Nasal cavity respiratory epithelium epithelial cell of viscerocranial mucosa (primary cell): ENCODE measurements around the gene HOMER2. TPM values are rescaled to one million over a fixed set of nuclear protein-coding genes. Genes with fewer than 3 reads are reported as not detected.

ENCODE experiments used
- total RNA-seq: library from RNA; depleted of rRNA; stranded (reverse); fragments of >200 nt; gene quantifications from 2 replicates; pipeline ENCODE4 v1.2.3, GENCODE V29; 2014

Gene HOMER2
- total RNA-seq: 39.0 and 99.1 TPM in 2 replicates

GRCh38 chr15:82952158-82953081, at the start of gene HOMER2:
Gene HOMER2, minus strand, starts transcription at chr15:82952720. Its CDS starts 185 bp downstream, at chr15:82952535.

GRCh38 chr15:82985688-82986441, 33.3 kb upstream of the HOMER2 start, which contains the start of gene RAMAC:
Gene RAMAC, plus strand, starts transcription at chr15:82986210. Its CDS starts 2,809 bp downstream, at chr15:82989019.

GRCh38 chr15:82809308-82810060, 143.0 kb downstream of the HOMER2 start, which contains the start of gene WHAMM:
Gene WHAMM, plus strand, starts transcription at chr15:82809628. Its CDS starts 99 bp downstream, at chr15:82809727.

GRCh38 chr15:82805994-82806406, 146.5 kb downstream of the HOMER2 start, which contains the start of gene FSD2:
Gene FSD2, minus strand, starts transcription at chr15:82806069. Its CDS starts 18,679 bp downstream, at chr15:82787390.

Other genes starting within 250 kb of the HOMER2 start
- under 0.01 and 2.1 TPM in 2 replicates for gene AP3B2, start 242.8 kb downstream of the HOMER2 start, total RNA-seq
- gene FSD2, start 146.7 kb downstream of the HOMER2 start, total RNA-seq: not detected in 2 replicates
- 4.8 and 7.4 TPM in 2 replicates for gene WHAMM, start 143.1 kb downstream of the HOMER2 start, total RNA-seq
- 51.1 and 66.6 TPM in 2 replicates for gene RAMAC, start 33.5 kb upstream of the HOMER2 start, total RNA-seq
- 7.8 and 11.6 TPM in 2 replicates for gene C15orf40, start 58.9 kb upstream of the HOMER2 start, total RNA-seq
- gene BTBD1, start 114.5 kb upstream of the HOMER2 start, total RNA-seq: 70.7 and 72.3 TPM in 2 replicates
- gene TM6SF1, start 154.9 kb upstream of the HOMER2 start, total RNA-seq: 0.71 and 1.7 TPM in 2 replicates